Astrocyte (in vitro differentiated cells and primary cell): ENCODE data around the gene ELMO1. TPM values are rescaled to one million over a fixed set of nuclear protein-coding genes. Genes with fewer than 3 reads are reported as not detected.

Experiments
- DNase-seq: peaks from one replicate; pipeline ENCODE4 v3.0.0-alpha.2; 2010; ENCODE audit warnings: low read depth
- FAIRE-seq: peaks from 2 replicates; lab custom pipeline; 2011; peaks lifted over from hg19 to GRCh38; lab: Jason Lieb, UNC
- H2AFZ ChIP-seq: 2 replicates; pipeline ENCODE4 v1.6.0; 2012; ENCODE audit warnings: low read depth, low read length, inconsistent platforms
- H3K27ac ChIP-seq: 2 replicates; pipeline ENCODE4 v1.5.1; 2011; ENCODE audit warnings: low read depth, low read length, inconsistent platforms
- H3K27me3 ChIP-seq: 2 replicates; pipeline ENCODE4 v1.6.0; 2011; ENCODE audit warnings: low read length, inconsistent platforms; ENCODE audit not compliant: insufficient read depth
- H3K36me3 ChIP-seq: 2 replicates; pipeline ENCODE4 v1.5.1; 2011; ENCODE audit warnings: low read length, inconsistent platforms; ENCODE audit not compliant: insufficient read depth
- H3K4me1 ChIP-seq: 2 replicates; pipeline ENCODE4 v1.5.1; 2011; ENCODE audit warnings: low read length, inconsistent platforms; ENCODE audit not compliant: insufficient read depth
- H3K4me2 ChIP-seq: 2 replicates; pipeline ENCODE4 v1.6.0; 2012; ENCODE audit warnings: low read length, inconsistent platforms
- H3K4me3 ChIP-seq: 2 replicates; pipeline ENCODE4 v1.5.1; 2011; ENCODE audit warnings: low read depth, mild to moderate bottlenecking, low read length, inconsistent platforms; ENCODE audit not compliant: insufficient read depth
- H3K79me2 ChIP-seq: 2 replicates; pipeline ENCODE4 v1.6.0; 2012; ENCODE audit warnings: mild to moderate bottlenecking, low read length, inconsistent platforms; ENCODE audit not compliant: insufficient read depth
- H3K9ac ChIP-seq: 2 replicates; pipeline ENCODE4 v1.6.0; 2012; ENCODE audit warnings: mild to moderate bottlenecking, low read length, inconsistent platforms
- H3K9me3 ChIP-seq: 2 replicates; pipeline ENCODE4 v1.5.1; 2012; ENCODE audit warnings: low read depth, mild to moderate bottlenecking, low read length, inconsistent platforms; ENCODE audit not compliant: insufficient read depth
- H4K20me1 ChIP-seq: 2 replicates; pipeline ENCODE4 v1.6.0; 2012; ENCODE audit warnings: low read length, inconsistent platforms; ENCODE audit not compliant: insufficient read depth
- H3K27ac Mint-ChIP-seq: one replicate; pipeline ENCODE4 v1.8.0; 2021; ENCODE audit warnings: mild to moderate bottlenecking, mixed read lengths; ENCODE audit not compliant: unreplicated experiment
- H3K27me3 Mint-ChIP-seq: one replicate; pipeline ENCODE4 v1.8.0; 2021; ENCODE audit warnings: low read depth, mixed read lengths; ENCODE audit not compliant: unreplicated experiment
- H3K36me3 Mint-ChIP-seq: one replicate; pipeline ENCODE4 v1.8.0; 2021; ENCODE audit warnings: low read depth, mixed read lengths; ENCODE audit not compliant: unreplicated experiment
- H3K4me1 Mint-ChIP-seq: one replicate; pipeline ENCODE4 v1.8.0; 2021; ENCODE audit warnings: low read depth, mixed read lengths; ENCODE audit not compliant: unreplicated experiment
- H3K4me3 Mint-ChIP-seq: one replicate; pipeline ENCODE4 v1.8.0; 2021; ENCODE audit warnings: mild to moderate bottlenecking, moderate library complexity, mixed read lengths; ENCODE audit not compliant: unreplicated experiment
- H3K9me3 Mint-ChIP-seq: one replicate; pipeline ENCODE4 v1.8.0; 2021; ENCODE audit warnings: mild to moderate bottlenecking, mixed read lengths; ENCODE audit not compliant: unreplicated experiment
- CTCF ChIP-seq: IDR thresholded peaks from 2 replicates; pipeline ENCODE4 v1.5.1; 2011; ENCODE audit warnings: low read depth, mild to moderate bottlenecking, inconsistent platforms, low read length, moderate library complexity; ENCODE audit not compliant: insufficient read depth
- EZH2 ChIP-seq: IDR thresholded peaks from 2 replicates; pipeline ENCODE4 v1.6.1; 2012; ENCODE audit warnings: mild to moderate bottlenecking, low read length, inconsistent platforms; ENCODE audit not compliant: insufficient read depth
- total RNA-seq: library from RNA; stranded (reverse); gene quantifications from 2 replicates; pipeline ENCODE4 v1.2.1, GENCODE V29; 2021

ELMO1 gene
- total RNA-seq, 1 donor from 2014 or later, result 20.4 TPM

DNA sequence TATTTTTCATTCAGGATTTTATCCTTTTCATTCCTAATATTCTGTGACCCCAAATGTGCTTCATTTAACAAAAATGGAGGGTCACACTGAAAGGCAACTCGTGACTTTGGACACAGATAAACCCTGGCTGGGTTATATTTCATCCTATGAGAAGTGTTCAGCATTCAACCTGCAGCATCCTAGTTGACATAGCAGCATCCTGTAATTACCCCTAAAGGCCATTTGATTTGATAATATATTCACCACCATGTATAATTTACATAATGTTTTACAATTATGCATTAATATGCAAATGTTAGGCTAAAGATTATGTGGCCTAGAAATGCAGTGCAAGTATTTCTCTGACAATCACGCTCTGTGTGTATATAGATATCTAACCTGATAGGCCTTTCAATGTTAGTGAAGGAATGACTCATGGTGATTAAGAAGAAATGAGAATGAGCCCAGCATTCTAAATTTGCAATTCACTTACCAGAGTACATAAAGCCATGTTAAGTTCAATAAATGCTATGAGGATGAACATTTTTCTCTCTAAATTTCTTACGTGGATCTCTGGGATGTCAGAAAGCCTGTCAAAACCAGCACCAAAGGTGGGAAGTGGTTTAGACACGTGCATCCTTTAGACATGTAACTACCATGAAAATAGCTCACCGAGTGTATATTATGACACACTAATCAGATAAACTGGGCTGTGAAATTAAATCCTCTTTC lies 386.7 kb downstream of the ELMO1 start:
- Histone ChIP-seq H3K4me2 (peak overlapping the region; percentile 8), H3K36me3 (no peaks in the 10 kb centered on the region), H3K79me2 (no peaks in the 10 kb centered on the region), H3K4me3 (no peak overlapping the region), H3K4me1 (peaks cover 11% of the 10 kb centered on the region), H3K9me3 (no peaks in the 10 kb centered on the region), H3K9ac (no peak overlapping the region), H2AFZ (no peak overlapping the region), H3K27ac (peak overlapping the region; percentile 39), H4K20me1 (no peaks in the 10 kb centered on the region), H3K27me3 (no peaks in the 10 kb centered on the region)
- H3K4me1 Mint-ChIP-seq, result peaks cover 9% of the 10 kb centered on the region
- H3K27ac Mint-ChIP-seq, result no peak overlapping the region
- peaks cover 1% of the 10 kb centered on the region for H3K36me3 Mint-ChIP-seq
- no peaks in the 10 kb centered on the region for H3K27me3 Mint-ChIP-seq
- H3K9me3 Mint-ChIP-seq, result peaks cover 1% of the 10 kb centered on the region
- TF ChIP-seq EZH2, result no peak
- FAIRE-seq (no peak), DNase-seq (peak; percentile 14)
- no peak overlapping the region for H3K4me3 Mint-ChIP-seq

DNA sequence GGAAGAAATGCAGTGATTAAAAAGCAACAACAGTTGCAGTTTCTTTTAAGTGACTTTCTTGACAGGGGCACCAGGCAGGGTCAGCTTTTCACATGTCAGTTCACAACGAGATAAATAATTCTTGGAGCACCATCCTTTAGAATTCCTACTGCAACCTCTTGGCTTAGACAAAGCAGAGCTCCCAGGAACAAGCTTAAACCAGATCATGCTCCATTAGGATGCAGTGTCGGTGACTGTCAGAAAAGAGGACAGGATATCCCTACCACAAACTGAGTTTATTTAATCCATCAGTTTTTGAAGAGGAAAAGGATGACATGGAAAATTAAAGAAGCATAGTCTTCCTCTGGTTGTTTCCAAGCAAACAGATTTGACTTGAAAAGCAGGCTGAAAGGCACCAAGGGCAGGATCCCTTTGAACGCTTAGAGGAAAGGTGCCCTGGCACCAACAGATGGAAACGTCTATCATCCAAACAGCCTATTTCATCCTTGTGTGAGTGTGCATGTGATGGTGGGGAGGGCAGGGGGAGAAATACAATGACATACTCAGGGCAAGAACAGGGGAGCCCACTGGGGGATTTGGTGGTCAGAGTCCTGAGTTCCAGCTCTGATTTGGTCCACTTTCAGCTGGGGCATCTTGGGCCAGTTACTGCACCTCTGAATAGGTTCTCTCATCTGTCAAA lies 392.3 kb downstream of the ELMO1 start:
- Histone ChIP-seq H3K4me3 (no peak overlapping the region), H3K9me3 (no peaks in the 10 kb centered on the region), H3K27ac (no peak overlapping the region), H3K27me3 (no peaks in the 10 kb centered on the region), H3K4me1 (no peaks in the 10 kb centered on the region), H3K4me2 (no peak overlapping the region), H4K20me1 (no peaks in the 10 kb centered on the region), H2AFZ (no peak overlapping the region), H3K36me3 (no peaks in the 10 kb centered on the region), H3K79me2 (no peaks in the 10 kb centered on the region), H3K9ac (no peak overlapping the region)
- Mint-ChIP-seq H3K9me3 (no peaks in the 10 kb centered on the region), H3K27ac (no peak overlapping the region), H3K27me3 (no peaks in the 10 kb centered on the region), H3K4me3 (no peak overlapping the region), H3K4me1 (peaks cover 2% of the 10 kb centered on the region), H3K36me3 (peaks cover 1% of the 10 kb centered on the region)
- FAIRE-seq, result no peak
- DNase-seq, result no peak
- no peak for TF ChIP-seq EZH2
- no peak for TF ChIP-seq CTCF

- no peak overlapping the region for H3K4me3 Mint-ChIP-seq
- Histone ChIP-seq H3K27me3 (no peaks in the 10 kb centered on the region), H2AFZ (no peak overlapping the region), H3K4me3 (no peak overlapping the region), H3K4me2 (peak overlapping the region; percentile 14), H3K9me3 (no peaks in the 10 kb centered on the region), H3K36me3 (no peaks in the 10 kb centered on the region), H3K4me1 (no peaks in the 10 kb centered on the region), H3K79me2 (no peaks in the 10 kb centered on the region), H3K9ac (no peak overlapping the region), H4K20me1 (no peaks in the 10 kb centered on the region), H3K27ac (no peak overlapping the region)
- TF ChIP-seq EZH2 (no peak), CTCF (no peak)
- FAIRE-seq, result no peak
- H3K36me3 Mint-ChIP-seq, result peaks cover 1% of the 10 kb centered on the region
- no peak overlapping the region for H3K27ac Mint-ChIP-seq
- peaks cover 2% of the 10 kb centered on the region for H3K4me1 Mint-ChIP-seq
- no peaks in the 10 kb centered on the region for H3K9me3 Mint-ChIP-seq
- H3K27me3 Mint-ChIP-seq, result no peaks in the 10 kb centered on the region
- DNase-seq, result peak; percentile 49
These were observed 393.9 kb downstream of the ELMO1 start for GRCh38 chr7:37054624-37055241.
